ENCODE results near the gene DGKZ. TPM values are rescaled to one million over a fixed set of nuclear protein-coding genes. Genes with fewer than 3 reads are reported as not detected.
A peak's percentile ranks its signal among the peaks of the same experiment; 100 is the strongest.

Gene DGKZ
- total and polyA plus RNA-seq, 2 donors (not counting 3 experiments of a cell fraction or from before 2014, with no cell fraction given), result 88.8 to 127 TPM

GRCh38 chr11:46391578-46392420, 44.5 kb downstream of the DGKZ start, which contains the start of gene CHRM4:
CHRM4 (minus strand) TSS chr11:46391776; CDS start chr11:46386557, 5,219 bp downstream.
- ChIA-PET CTCF (interaction anchor here (0.7 to 7.2 kb wide), 35 partner anchors 9 to 492 kb away, joined by 3 to 99 read pairs (median 4); partner anchors contain the start of genes AMBRA1, ARHGAP1, ATG13 and DGKZ), POLR2A (interaction anchor here (0.6 kb wide), 1 partner anchor 257 kb away, joined by 3 read pairs; no protein-coding TSS in a partner anchor)
- Histone ChIP-seq H2AFZ (ENCODE audit: low read depth, low read length) (no peak within 1 kb of the TSS), H3K9me3 (replicated peaks; ENCODE audit: control insufficient read depth, insufficient read depth, low read length) (no peaks in the 10 kb centered on the region), H3K27ac (ENCODE audit: insufficient read depth, low read depth, low read length) (no peak within 1 kb of the TSS), H3K4me3 (replicated peaks in 1 of 3; ENCODE audit: insufficient read depth in 1 of 3, low read depth in 1 of 3, low read length in 3 of 3) (peak within 1 kb of the TSS; percentile 13 to 36 (median 14)), H3K36me3 (ENCODE audit: control insufficient read depth in 2 of 2, extremely low read depth in 1 of 2, insufficient read depth in 2 of 2, low read length in 2 of 2) (peaks cover 0 to 4% of the 10 kb centered on the region in 2 experiments), H4K20me1 (replicated peaks; ENCODE audit: control insufficient read depth, extremely low read depth, insufficient read depth, low read length) (no peaks in the 10 kb centered on the region), H3K4me1 (ENCODE audit: control insufficient read depth, extremely low read depth, insufficient read depth, low read length) (peaks cover 3% of the 10 kb centered on the region), H3K9me1 (replicated peaks; ENCODE audit: control insufficient read depth, extremely low read depth, insufficient read depth, low read length) (no peaks in the 10 kb centered on the region), H3K79me2 (ENCODE audit: control insufficient read depth, insufficient read depth, low read length) (no peaks in the 10 kb centered on the region), H3K27me3 (ENCODE audit: control insufficient read depth in 2 of 2, insufficient read depth in 2 of 2, low read length in 2 of 2) (peaks cover 23 to 39% of the 10 kb centered on the region in 2 experiments), H3K4me2 (ENCODE audit: insufficient read depth, low read length) (peak within 1 kb of the TSS; percentile 27), H3K9ac (replicated peaks; ENCODE audit: extremely low read depth, insufficient read depth, low read length) (no peak within 1 kb of the TSS)
- TF ChIP-seq POLR2AphosphoS5 (IDR thresholded peaks at IDR 0.05; ENCODE audit: insufficient read depth, low read depth, low read length) (no peak), CTCF (IDR thresholded peaks at IDR 0.05; ENCODE audit: extremely low read depth in 1 of 2, insufficient read depth in 1 of 2, low read depth in 1 of 2, low read length in 2 of 2) (peak; percentile 52 to 70), GATA2 (IDR thresholded peaks at IDR 0.05; ENCODE audit: insufficient read depth, insufficient read length, low read depth, low read length) (no peak), MAX (IDR thresholded peaks at IDR 0.05; ENCODE audit: insufficient read depth, insufficient read length) (no peak)
- DNase-seq (ENCODE audit: low read depth, low spot score) (peak; percentile 40), FAIRE-seq (peak; percentile 38)
- dilution Hi-C loops (cut with MboI; ENCODE audit: extremely low pct_ligation_motif_present, low sequenced_read_pairs), result no loop called here
- BruUV-seq (replicated peaks), result no TSS peak
- intact Hi-C loops (cut with micrococcal nuclease), result loop anchor here (1.0 kb wide), 1 partner anchor 10 kb away; the partner anchor contains the start of gene MDK
